Right atrium auricular region (tissue), 2 donors: ENCODE results near the gene TMEM169. TPM values are rescaled to one million over a fixed set of nuclear protein-coding genes. Genes with fewer than 3 reads are reported as not detected.

Source experiments
- DNase-seq: peaks from one replicate; pipeline ENCODE4 v3.0.0-alpha.2; 2019; ENCODE audit warnings: low spot score
- H3K27ac ChIP-seq, 2 donors: fragments of 200-600 bp; sonication (generic); 1 replicate in 1 of 2; 2 replicates in 1 of 2; pipeline ENCODE4 v1.5.1; 2016 to 2019
- H3K27me3 ChIP-seq, 2 donors: fragments of 200-600 bp; sonication (generic); one replicate each; pipeline versions ENCODE4 v1.5.1 to v1.6.0; 2017 to 2019
- H3K36me3 ChIP-seq: fragments of 200-600 bp; sonication (generic); one replicate; pipeline ENCODE4 v1.5.1; 2016
- H3K4me1 ChIP-seq, 2 donors: fragments of 200-600 bp; sonication (generic); one replicate each; pipeline versions ENCODE4 v1.5.1 to v1.6.0; 2017 to 2019
- H3K4me3 ChIP-seq, 2 donors: fragments of 200-600 bp; sonication (generic); 1 replicate in 1 of 2; 2 replicates in 1 of 2; pipeline ENCODE4 v1.5.1; 2017 to 2019; ENCODE audit warnings: mild to moderate bottlenecking in 1 of 2, moderate library complexity in 1 of 2
- H3K9me3 ChIP-seq, 2 donors: fragments of 200-600 bp; sonication (generic); one replicate each; pipeline ENCODE4 v1.5.1; 2019
- CTCF ChIP-seq, 2 donors: fragments of 200-600 bp; sonication (generic); IDR thresholded peaks; one replicate each; pipeline ENCODE4 v1.5.1; 2019; ENCODE audit warnings: antibody characterized with exemption in 2 of 2
- total RNA-seq, 2 donors: library from RNA; depleted of rRNA; stranded (reverse); fragments of >200 nt; gene quantifications; one replicate each; pipeline ENCODE4 v1.1.0, GENCODE V29; 2016

TMEM169 gene
- total RNA-seq, 2 donors from 2014 or later: 0.26 to 0.94 TPM

- peak overlapping the region; percentile 52 to 54 for H3K4me3 ChIP-seq
Measured at GRCh38 chr2:216114714-216115531, 33.2 kb downstream of the TMEM169 start.

GRCh38 chr2:216116418-216116817, 34.7 kb downstream of the TMEM169 start:
- Histone ChIP-seq H3K27ac (no peak overlapping the region), H3K4me3 (no peak overlapping the region), H3K36me3 (peaks cover 69% of the 10 kb centered on the region), H3K27me3 (no peaks in the 10 kb centered on the region), H3K9me3 (no peaks in the 10 kb centered on the region), H3K4me1 (peaks cover 0 to 31% of the 10 kb centered on the region in 2 donors)
- no peak for TF ChIP-seq CTCF (IDR thresholded peaks at IDR 0.05)
- no peak for DNase-seq

More at GRCh38 chr2:216114714-216115531, 33.2 kb downstream of the TMEM169 start:
- H3K27me3 ChIP-seq: no peaks in the 10 kb centered on the region
- H3K9me3 ChIP-seq: no peaks in the 10 kb centered on the region
- H3K4me1 ChIP-seq: peaks cover 0 to 46% of the 10 kb centered on the region in 2 donors
- H3K27ac ChIP-seq: peak overlapping the region; percentile 84 to 87
- DNase-seq: peak; percentile 98
- peaks cover 64% of the 10 kb centered on the region for H3K36me3 ChIP-seq
- TF ChIP-seq CTCF (IDR thresholded peaks at IDR 0.05): peak; percentile 75 to 90

- H3K9me3 ChIP-seq: no peaks in the 10 kb centered on the region
- H3K27ac ChIP-seq: no peak overlapping the region
- no peak for DNase-seq
- no peaks in the 10 kb centered on the region for H3K27me3 ChIP-seq
- H3K36me3 ChIP-seq: peaks cover 74% of the 10 kb centered on the region
- TF ChIP-seq CTCF (IDR thresholded peaks at IDR 0.05): no peak
- no peak overlapping the region for H3K4me3 ChIP-seq
- peaks cover 0 to 21% of the 10 kb centered on the region in 2 donors for H3K4me1 ChIP-seq
Measured at GRCh38 chr2:216117561-216118340, 36.0 kb downstream of the TMEM169 start.

GRCh38 chr2:216118474-216118873, 36.8 kb downstream of the TMEM169 start:
- no peak overlapping the region for H3K4me3 ChIP-seq
- H3K4me1 ChIP-seq: peaks cover 0 to 17% of the 10 kb centered on the region in 2 donors
- no peak overlapping the region for H3K27ac ChIP-seq
- peaks cover 70% of the 10 kb centered on the region for H3K36me3 ChIP-seq
- TF ChIP-seq CTCF (IDR thresholded peaks at IDR 0.05): no peak
- no peaks in the 10 kb centered on the region for H3K27me3 ChIP-seq
- no peaks in the 10 kb centered on the region for H3K9me3 ChIP-seq
- DNase-seq: no peak

- no peaks in the 10 kb centered on the region for H3K9me3 ChIP-seq
- H3K4me1 ChIP-seq: peaks cover 0 to 15% of the 10 kb centered on the region in 2 donors
- TF ChIP-seq CTCF (IDR thresholded peaks at IDR 0.05): no peak
- H3K36me3 ChIP-seq: peaks cover 70% of the 10 kb centered on the region
- no peak for DNase-seq
- no peak overlapping the region for H3K27ac ChIP-seq
- H3K4me3 ChIP-seq: no peak overlapping the region
- H3K27me3 ChIP-seq: no peaks in the 10 kb centered on the region
Measured at GRCh38 chr2:216119146-216119545, 37.4 kb downstream of the TMEM169 start.
